K562 (cell line): ENCODE data around the gene AKAP13. TPM values are rescaled to one million over a fixed set of nuclear protein-coding genes. Genes with fewer than 3 reads are reported as not detected.

ENCODE experiments used
- ATAC-seq: fragments of 200-7000 bp; cut with Tn5 transposase; 3 replicates; pipeline ENCODE4 v1.9.1; 2020; ENCODE audit warnings: moderate library complexity
- BruUV-seq: library from RNA; stranded (reverse); fragments of 400-500 nt; replicated peaks from 2 replicates; lab custom pipeline; 2021; lab: Mats Ljungman, UMichigan
- CTCF ChIA-PET: fragments of 300-600 bp; formaldehyde crosslinking; extraction: SDS; loops from one replicate; lab custom pipeline; 2021; ENCODE audit warnings: low intra/inter-chr PET ratio; lab: Yijun Ruan, JAX
- POLR2A ChIA-PET: fragments of 300-600, 350-650 bp; sonication (Branson Sonifier 250); formaldehyde crosslinking; extraction: SDS; loops from one replicate; lab custom pipeline; 2021; ENCODE audit warnings: antibody characterized with exemption, inconsistent platforms; lab: Yijun Ruan, JAX
- DNase-seq, 4 experiments: peaks; one replicate each; pipeline versions ENCODE4 v3.0.0 to v3.0.0-alpha.2; 2011 to 2018; ENCODE audit warnings: low spot score in 3 of 4, mixed read lengths in 3 of 4; ENCODE audit errors: extremely low read depth in 1 of 4
- FAIRE-seq: peaks from 2 replicates; lab custom pipeline; 2011; peaks lifted over from hg19 to GRCh38; lab: Jason Lieb, UNC
- H2AFZ ChIP-seq: 2 replicates; pipeline ENCODE4 v1.6.0; 2011; ENCODE audit warnings: low read depth, low read length, control low read depth, inconsistent platforms
- H3K27ac ChIP-seq: fragments of 200-600 bp; 3 replicates; pipeline ENCODE4 v1.8.0; 2011; ENCODE audit warnings: low read depth, mild to moderate bottlenecking, control low read depth, inconsistent platforms, low read length, moderate library complexity, mixed read lengths; ENCODE audit errors: extremely low read depth
- H3K27me3 ChIP-seq, 2 experiments: fragments of 300-600 bp in 1 of 2; 2 replicates in 1 of 2; 3 replicates in 1 of 2; pipeline versions ENCODE4 v1.6.0 to v1.8.0; 2011; ENCODE audit warnings: inconsistent platforms in 2 of 2, low read length in 2 of 2, mild to moderate bottlenecking in 1 of 2, mixed read lengths in 1 of 2, moderate library complexity in 1 of 2; ENCODE audit not compliant: control insufficient read depth in 2 of 2, insufficient read depth in 2 of 2
- H3K36me3 ChIP-seq: fragments of 300-600 bp; 3 replicates; pipeline ENCODE4 v1.8.0; 2011; ENCODE audit warnings: mild to moderate bottlenecking, low read length, inconsistent platforms; ENCODE audit not compliant: control insufficient read depth, insufficient read depth
- H3K4me1 ChIP-seq, 2 experiments: fragments of 200-600 bp in 1 of 2; replicated peaks in 1 of 2; 2 replicates in 1 of 2; 3 replicates in 1 of 2; pipeline versions ENCODE4 v1.5.1 to v1.8.0; 2011; ENCODE audit warnings: inconsistent platforms in 2 of 2, low read length in 2 of 2, mild to moderate bottlenecking in 1 of 2, mixed read lengths in 1 of 2, moderate library complexity in 1 of 2; ENCODE audit not compliant: control insufficient read depth in 2 of 2, insufficient read depth in 2 of 2
- H3K4me2 ChIP-seq: 2 replicates; pipeline ENCODE4 v1.6.1; 2011; ENCODE audit warnings: low read length, control low read depth, inconsistent platforms, mixed read lengths; ENCODE audit not compliant: insufficient read depth
- H3K4me3 ChIP-seq: fragments of 200-600 bp; sonication (generic), shearing (Covaris generic); 2 replicates; pipeline ENCODE4 v1.5.1; 2016; ENCODE audit warnings: control low read depth, inconsistent platforms
- H3K79me2 ChIP-seq: fragments of 200-600 bp; 3 replicates; pipeline ENCODE4 v1.8.0; 2011; ENCODE audit warnings: low read length, inconsistent platforms; ENCODE audit not compliant: control insufficient read depth, insufficient read depth
- H3K9ac ChIP-seq, 2 experiments: 2 replicates each; pipeline versions ENCODE4 v1.6.0 to v1.6.1; 2011; ENCODE audit warnings: low read depth in 2 of 2, low read length in 2 of 2, control low read depth in 1 of 2, inconsistent platforms in 1 of 2, mild to moderate bottlenecking in 1 of 2, mixed read lengths in 1 of 2; ENCODE audit not compliant: insufficient read depth in 1 of 2
- H3K9me1 ChIP-seq: one replicate; pipeline ENCODE4 v1.6.0; 2011; ENCODE audit warnings: inconsistent platforms, mild to moderate bottlenecking, low read length, moderate library complexity; ENCODE audit not compliant: control insufficient read depth, insufficient read depth
- H3K9me3 ChIP-seq: replicated peaks from 2 replicates; pipeline ENCODE4 v1.5.1; 2011; ENCODE audit warnings: low read depth, low read length, inconsistent platforms; ENCODE audit not compliant: control insufficient read depth, insufficient read depth
- H4K20me1 ChIP-seq: replicated peaks from 2 replicates; pipeline ENCODE4 v1.6.1; 2011; ENCODE audit warnings: low read length, inconsistent platforms, mixed read lengths; ENCODE audit not compliant: control insufficient read depth, insufficient read depth
- CBX5 ChIP-seq: IDR thresholded peaks from 2 replicates; pipeline ENCODE4 v1.6.1; 2014; ENCODE audit warnings: low read depth, borderline replicate concordance
- L3MBTL2 ChIP-seq: fragments of 450-650 bp; IDR thresholded peaks from 2 replicates; pipeline ENCODE4 v1.6.1; 2016; ENCODE audit warnings: mild to moderate bottlenecking, moderate library complexity
- MTA1 ChIP-seq: fragments of 450-650 bp; IDR thresholded peaks from 2 replicates; pipeline ENCODE4 v1.6.1; 2017; ENCODE audit warnings: borderline replicate concordance
- POLR2A ChIP-seq: fragments of 450-650 bp; conservative IDR thresholded peaks from 2 replicates; pipeline ENCODE4 v1.6.1; 2016
- TRIM24 ChIP-seq, 2 experiments: fragments of 450-650 bp; IDR thresholded peaks; 2 replicates each; pipeline ENCODE4 v1.6.1; 2016
- ZFP30 ChIP-seq: fragments of 250-450 bp; sonication (Bioruptor Pico); IDR thresholded peaks from 2 replicates; pipeline ENCODE4 v1.8.0; 2022; ENCODE audit warnings: moderate library complexity, mild to moderate bottlenecking, inconsistent platforms, borderline replicate concordance
- ZNF24 ChIP-seq: fragments of 450-650 bp; IDR thresholded peaks from 2 replicates; pipeline ENCODE4 v1.6.1; 2016
- ZNF77 ChIP-seq: fragments of 250-450 bp; sonication (Bioruptor Pico); IDR thresholded peaks from 2 replicates; pipeline ENCODE4 v1.5.0; 2020
- WGBS: fragments of 100-300 bp; shearing (Covaris generic); methylation state at CpG from one replicate; pipeline ENCODE4 v1.1.6; 2016; ENCODE audit warnings: low coverage, mixed read lengths; ENCODE audit not compliant: insufficient coverage; ENCODE audit errors: missing lambda C conversion rate; 5-methylcytosine and 5-hydroxymethylcytosine counted together
- in situ Hi-C: fragments of 300-500 bp; cut with MboI; formaldehyde crosslinking; loops from 4 replicates; pipeline ENCODE4 v1.15.0; 2018; ENCODE audit warnings: inconsistent platforms, mixed read lengths
- intact Hi-C: fragments of 100-400 bp; cut with micrococcal nuclease; formaldehyde crosslinking; loops from 2 replicates; pipeline ENCODE4 v1.14.2; 2022
- polyA plus RNA-seq, 8 experiments: library from polyadenylated mRNA; depleted of rRNA in 4 of 8; stranded (reverse) in 5 of 8; unstranded in 3 of 8; fragments of >200 nt; fragmentation: Nextera tagmentation in 2 of 8; fragmentation: Illumina TruSeq in 1 of 8; extraction: Ambion mirVana in 2 of 8; extraction: Trizol in 1 of 8; gene quantifications; 2 replicates each; pipeline versions ENCODE4 v1.2.1 to v1.2.3, GENCODE V29; 2011 to 2014; ENCODE audit warnings: inconsistent platforms in 1 of 8, missing spikeins in 1 of 8
- total RNA-seq, 7 experiments: library from RNA; depleted of rRNA in 6 of 7; stranded (reverse); fragments of >200 nt in 6 of 7; fragmentation: Illumina TruSeq in 2 of 7; extraction: Trizol in 2 of 7; gene quantifications; 2 replicates each; pipeline versions ENCODE4 v1.2.1 to v1.2.3, GENCODE V29; 2011 to 2021; ENCODE audit warnings: low replicate concordance in 1 of 7

Gene AKAP13
- total and polyA plus RNA-seq, 9 of the 15 experiments (the other 6 are each of a cell fraction or from before 2014, with no cell fraction given), result 0.03 to 1.7 (median 0.42) TPM

GRCh38 chr15:85527895-85528294 is 147.5 kb downstream of the AKAP13 start:
- Histone ChIP-seq H2AFZ (no peak overlapping the region), H3K9me3 (no peaks in the 10 kb centered on the region), H3K4me3 (no peak overlapping the region), H3K27me3 (peaks cover 0 to 2% of the 10 kb centered on the region in 2 experiments; a peak in 3 of 5 replicates), H3K27ac (no peak overlapping the region), H3K36me3 (no peaks in the 10 kb centered on the region), H4K20me1 (no peaks in the 10 kb centered on the region), H3K4me2 (no peak overlapping the region), H3K79me2 (no peaks in the 10 kb centered on the region), H3K9ac (no peak overlapping the region), H3K9me1 (no peaks in the 10 kb centered on the region), H3K4me1 (no peaks in the 10 kb centered on the region)
- intact Hi-C loops (no loop called here), in situ Hi-C loops (no loop called here)
- WGBS, result 0% methylated on average over 3 of the region's 3 CpGs
- DNase-seq (no peak), ATAC-seq (no peak), FAIRE-seq (no peak)
- CTCF ChIA-PET, result no interaction called here
- no peak for TF ChIP-seq MTA1
- BruUV-seq, result no TSS peak
- POLR2A ChIA-PET, result interaction anchor here (0.8 kb wide), 1 partner anchor 10 kb away, joined by 3 read pairs; no protein-coding TSS in a partner anchor

GRCh38 chr15:85530079-85530478 is 149.7 kb downstream of the AKAP13 start:
- Histone ChIP-seq H4K20me1 (no peaks in the 10 kb centered on the region), H3K9me1 (no peaks in the 10 kb centered on the region), H3K27ac (no peak overlapping the region), H3K4me3 (no peak overlapping the region), H3K36me3 (no peaks in the 10 kb centered on the region), H3K4me2 (no peak overlapping the region), H3K9ac (no peak overlapping the region), H3K79me2 (no peaks in the 10 kb centered on the region), H2AFZ (no peak overlapping the region), H3K9me3 (no peaks in the 10 kb centered on the region), H3K4me1 (no peaks in the 10 kb centered on the region), H3K27me3 (peaks cover 0 to 2% of the 10 kb centered on the region in 2 experiments; a peak in 2 of 5 replicates)
- 0% methylated on average over 7 of the region's 7 CpGs for WGBS
- ChIA-PET POLR2A (no interaction called here), CTCF (no interaction called here)
- intact Hi-C loops (no loop called here), in situ Hi-C loops (no loop called here)
- no peak for FAIRE-seq
- DNase-seq, result no peak
- TF ChIP-seq ZNF24 (no peak), TRIM24 (IDR thresholded peaks at IDR 0.05) (no peak), CBX5 (no peak), L3MBTL2 (no peak), POLR2A (no peak), ZNF77 (no peak), ZFP30 (no peak)
- no TSS peak for BruUV-seq
- ATAC-seq, result no peak
